Hair follicular keratinocyte (primary cell): ENCODE data around the gene PLPP7. TPM values are rescaled to one million over a fixed set of nuclear protein-coding genes. Genes with fewer than 3 reads are reported as not detected.

Experiments
- total RNA-seq: library from RNA; depleted of rRNA; stranded (reverse); fragments of >200 nt; gene quantifications from 2 replicates; pipeline ENCODE4 v1.2.3, GENCODE V29; 2015

The PLPP7 gene
- total RNA-seq, result 0.08 and 0.23 TPM in 2 replicates

GRCh38 chr9:131289301-131290035 lies at the start of gene PLPP7:
TSS of gene PLPP7 (plus strand) at chr9:131289723. CDS start at chr9:131289998, 275 bp downstream.

GRCh38 chr9:131276094-131276888 lies 13.2 kb upstream of the PLPP7 start, which contains the start of gene FAM78A:
TSS of gene FAM78A (minus strand) at chr9:131276510. CDS start at chr9:131276179, 331 bp downstream.

Other genes starting within 250 kb of the PLPP7 start
- gene AIF1L, start 193.2 kb upstream of the PLPP7 start, total RNA-seq, result 0.55 and 1.9 TPM in 2 replicates
- 15.3 and 26.9 TPM in 2 replicates for gene NUP214, start 164.1 kb upstream of the PLPP7 start, total RNA-seq
- gene FAM78A, start 13.2 kb upstream of the PLPP7 start, total RNA-seq, result 0.49 and 0.62 TPM in 2 replicates
- gene PRRC2B, start 104.4 kb downstream of the PLPP7 start, total RNA-seq, result 54.3 and 75.0 TPM in 2 replicates
- gene POMT1, start 213.2 kb downstream of the PLPP7 start, total RNA-seq, result 8.4 and 9.8 TPM in 2 replicates
- 13.8 and 22.2 TPM in 2 replicates for gene UCK1, start 241.5 kb downstream of the PLPP7 start, total RNA-seq